GM18909 (cell line): Measurements from ENCODE around the gene MPRIP.
"Not testable (repeated sequence)": the region's sequence is repeated elsewhere in the genome, so short reads cannot be mapped to it uniquely, and the experiment has no call there.

ENCODE experiments used
- ATAC-seq: cut with Tn5 transposase; IDR thresholded peaks from one replicate; pipeline ENCODE4 v1.9.1; 2021; ENCODE audit warnings: mild to moderate bottlenecking; ENCODE audit not compliant: unreplicated experiment, poor library complexity

The MPRIP gene

GRCh38 chr17:17013828-17014747, 28.2 kb upstream of the MPRIP start:
- ATAC-seq = not testable (repeated sequence)

GRCh38 chr17:17014748-17015124, 27.5 kb upstream of the MPRIP start:
- not testable (repeated sequence) for ATAC-seq

- ATAC-seq = no peak
These were observed 27.0 kb upstream of the MPRIP start for GRCh38 chr17:17015230-17015629.

GRCh38 chr17:17016199-17017197, 25.8 kb upstream of the MPRIP start:
- ATAC-seq = not testable (repeated sequence)

GRCh38 chr17:17017343-17018014, 24.8 kb upstream of the MPRIP start:
- no peak for ATAC-seq

- no peak for ATAC-seq
These were observed 24.2 kb upstream of the MPRIP start for GRCh38 chr17:17018021-17018441.

GRCh38 chr17:17018612-17019429, 23.4 kb upstream of the MPRIP start:
- no peak for ATAC-seq

GRCh38 chr17:17019430-17019762, 22.9 kb upstream of the MPRIP start:
- ATAC-seq = no peak

- no peak for ATAC-seq
These were observed 22.3 kb upstream of the MPRIP start for GRCh38 chr17:17019891-17020456.

- no peak for ATAC-seq
These were observed 21.4 kb upstream of the MPRIP start for GRCh38 chr17:17020821-17021193.

- ATAC-seq = no peak
These were observed 20.9 kb upstream of the MPRIP start for GRCh38 chr17:17021194-17021863.

- ATAC-seq = no peak
These were observed 20.2 kb upstream of the MPRIP start for GRCh38 chr17:17022011-17022410.

GRCh38 chr17:17022456-17022855, 19.8 kb upstream of the MPRIP start:
- ATAC-seq = no peak

- no peak for ATAC-seq
These were observed 17.4 kb upstream of the MPRIP start for GRCh38 chr17:17024778-17025300.

GRCh38 chr17:17025621-17026020, 16.6 kb upstream of the MPRIP start:
- no peak for ATAC-seq

- no peak for ATAC-seq
These were observed 16.1 kb upstream of the MPRIP start for GRCh38 chr17:17026163-17026562.

GRCh38 chr17:17027442-17028058, 14.7 kb upstream of the MPRIP start:
- no peak for ATAC-seq
